ENCODE results near the gene TBX3. TPM values are rescaled to one million over a fixed set of nuclear protein-coding genes. Genes with fewer than 3 reads are reported as not detected.
"Not testable (repeated sequence)": the region's sequence is repeated elsewhere in the genome, so short reads cannot be mapped to it uniquely, and the experiment has no call there.

The TBX3 gene
- total and polyA plus RNA-seq, 5 donors = 7.6 to 19.0 (median 9.5) TPM

- intact Hi-C loops (cut with DNase I); H3K4me3 ChIP-seq (ENCODE audit: low read length); ATAC-seq; DNase-seq; H3K27ac ChIP-seq (ENCODE audit: low read length); H3K27me3 ChIP-seq (ENCODE audit: control insufficient read depth, insufficient read depth); H3K4me1 ChIP-seq (ENCODE audit: control insufficient read depth, insufficient read depth, low read length); H3K9me3 ChIP-seq (ENCODE audit: control insufficient read depth, low read length): not testable (repeated sequence)
- 86% methylated on average over 5 of the region's 5 CpGs for WGBS
Observed at GRCh38 chr12:114708598-114708997, 24.6 kb upstream of the TBX3 start.

- H3K27ac ChIP-seq (ENCODE audit: low read length) = no peak overlapping the region
- DNase-seq (peak in 1 of 3 donors; percentile 71), ATAC-seq (peak; percentile 25 to 86)
- no peaks in the 10 kb centered on the region for H3K4me1 ChIP-seq (ENCODE audit: control insufficient read depth, insufficient read depth, low read length)
- no peaks in the 10 kb centered on the region for H3K27me3 ChIP-seq (ENCODE audit: control insufficient read depth, insufficient read depth)
- no peak overlapping the region for H3K4me3 ChIP-seq (ENCODE audit: low read length)
- no peaks in the 10 kb centered on the region for H3K9me3 ChIP-seq (ENCODE audit: control insufficient read depth, low read length)
- intact Hi-C loops (cut with DNase I) = no loop called here
- 47% methylated on average over 3 of the region's 3 CpGs for WGBS
Observed at GRCh38 chr12:114704096-114704495, 20.1 kb upstream of the TBX3 start.

- no peaks in the 10 kb centered on the region for H3K27me3 ChIP-seq (ENCODE audit: control insufficient read depth, insufficient read depth)
- intact Hi-C loops (cut with DNase I) = no loop called here
- H3K9me3 ChIP-seq (ENCODE audit: control insufficient read depth, low read length) = no peaks in the 10 kb centered on the region
- ATAC-seq (no peak), DNase-seq (no peak)
- H3K4me1 ChIP-seq (ENCODE audit: control insufficient read depth, insufficient read depth, low read length) = no peaks in the 10 kb centered on the region
- WGBS = 17% methylated on average over 6 of the region's 6 CpGs
- H3K27ac ChIP-seq (ENCODE audit: low read length) = no peak overlapping the region
- H3K4me3 ChIP-seq (ENCODE audit: low read length) = no peak overlapping the region
Observed at GRCh38 chr12:114703060-114703493, 19.1 kb upstream of the TBX3 start.

- Histone ChIP-seq H3K4me3 (ENCODE audit: low read length) (no peak overlapping the region), H3K4me1 (ENCODE audit: control insufficient read depth, insufficient read depth, low read length) (no peaks in the 10 kb centered on the region), H3K27me3 (ENCODE audit: control insufficient read depth, insufficient read depth) (no peaks in the 10 kb centered on the region), H3K9me3 (ENCODE audit: control insufficient read depth, low read length) (no peaks in the 10 kb centered on the region), H3K27ac (ENCODE audit: low read length) (no peak overlapping the region)
- intact Hi-C loops (cut with DNase I) = no loop called here
- ATAC-seq (no peak), DNase-seq (no peak)
- 19% methylated on average over 10 of the region's 10 CpGs for WGBS
Observed at GRCh38 chr12:114702462-114702861, 18.5 kb upstream of the TBX3 start.

- Histone ChIP-seq H3K4me1 (ENCODE audit: control insufficient read depth, insufficient read depth, low read length) (no peaks in the 10 kb centered on the region), H3K27ac (ENCODE audit: low read length) (no peak overlapping the region), H3K4me3 (ENCODE audit: low read length) (no peak overlapping the region), H3K9me3 (ENCODE audit: control insufficient read depth, low read length) (no peaks in the 10 kb centered on the region), H3K27me3 (ENCODE audit: control insufficient read depth, insufficient read depth) (no peaks in the 10 kb centered on the region)
- ATAC-seq (no peak), DNase-seq (no peak)
- 63% methylated on average over 1 of the region's 1 CpG for WGBS
- intact Hi-C loops (cut with DNase I) = no loop called here
Observed at GRCh38 chr12:114701553-114701952, 17.6 kb upstream of the TBX3 start.

- DNase-seq (no peak), ATAC-seq (no peak)
- Histone ChIP-seq H3K9me3 (ENCODE audit: control insufficient read depth, low read length) (no peaks in the 10 kb centered on the region), H3K4me1 (ENCODE audit: control insufficient read depth, insufficient read depth, low read length) (no peaks in the 10 kb centered on the region), H3K27me3 (ENCODE audit: control insufficient read depth, insufficient read depth) (no peaks in the 10 kb centered on the region), H3K27ac (ENCODE audit: low read length) (no peak overlapping the region), H3K4me3 (ENCODE audit: low read length) (no peak overlapping the region)
- 51% methylated on average over 3 of the region's 3 CpGs for WGBS
- intact Hi-C loops (cut with DNase I) = no loop called here
Observed at GRCh38 chr12:114701104-114701414, 17.1 kb upstream of the TBX3 start.

- H3K27me3 ChIP-seq (ENCODE audit: control insufficient read depth, insufficient read depth) = peaks cover under 1% of the 10 kb centered on the region
- WGBS = 20% methylated on average over 33 of the region's 33 CpGs
- intact Hi-C loops (cut with DNase I) = no loop called here
Observed at GRCh38 chr12:114700392-114701103, 16.6 kb upstream of the TBX3 start.

GRCh38 chr12:114698566-114699163, 14.7 kb upstream of the TBX3 start:
- no peaks in the 10 kb centered on the region for H3K9me3 ChIP-seq (ENCODE audit: control insufficient read depth, low read length)
- H3K4me1 ChIP-seq (ENCODE audit: control insufficient read depth, insufficient read depth, low read length) = no peaks in the 10 kb centered on the region
- no peak overlapping the region for H3K27ac ChIP-seq (ENCODE audit: low read length)
- ATAC-seq = no peak
- intact Hi-C loops (cut with DNase I) = no loop called here
- H3K27me3 ChIP-seq (ENCODE audit: control insufficient read depth, insufficient read depth) = peaks cover 4% of the 10 kb centered on the region
- 23% methylated on average over 6 of the region's 6 CpGs for WGBS
- DNase-seq = no peak
- H3K4me3 ChIP-seq (ENCODE audit: low read length) = no peak overlapping the region

More at GRCh38 chr12:114700392-114701103, 16.6 kb upstream of the TBX3 start:
- Histone ChIP-seq H3K27ac (ENCODE audit: low read length) (no peak overlapping the region), H3K4me3 (ENCODE audit: low read length) (no peak overlapping the region), H3K9me3 (ENCODE audit: control insufficient read depth, low read length) (no peaks in the 10 kb centered on the region), H3K4me1 (ENCODE audit: control insufficient read depth, insufficient read depth, low read length) (no peaks in the 10 kb centered on the region)
- ATAC-seq (no peak), DNase-seq (no peak)

GRCh38 chr12:114697741-114698565, 14.0 kb upstream of the TBX3 start:
- intact Hi-C loops (cut with DNase I) = no loop called here
- ATAC-seq (no peak), DNase-seq (no peak)
- H3K4me1 ChIP-seq (ENCODE audit: control insufficient read depth, insufficient read depth, low read length) = peaks cover 1% of the 10 kb centered on the region
- 6% methylated on average over 55 of the region's 55 CpGs for WGBS
- H3K27me3 ChIP-seq (ENCODE audit: control insufficient read depth, insufficient read depth) = peaks cover 4% of the 10 kb centered on the region
- H3K27ac ChIP-seq (ENCODE audit: low read length) = no peak overlapping the region
- peak overlapping the region; percentile 45 for H3K4me3 ChIP-seq (ENCODE audit: low read length)
- no peaks in the 10 kb centered on the region for H3K9me3 ChIP-seq (ENCODE audit: control insufficient read depth, low read length)

- ATAC-seq = no peak
- Histone ChIP-seq H3K27ac (ENCODE audit: low read length) (no peak overlapping the region), H3K4me1 (ENCODE audit: control insufficient read depth, insufficient read depth, low read length) (peaks cover 2% of the 10 kb centered on the region), H3K27me3 (ENCODE audit: control insufficient read depth, insufficient read depth) (peaks cover 4% of the 10 kb centered on the region), H3K9me3 (ENCODE audit: control insufficient read depth, low read length) (no peaks in the 10 kb centered on the region), H3K4me3 (ENCODE audit: low read length) (no peak overlapping the region)
- no peak for DNase-seq
- WGBS = 17% methylated on average over 23 of the region's 23 CpGs
- intact Hi-C loops (cut with DNase I) = no loop called here
Observed at GRCh38 chr12:114697243-114697716, 13.3 kb upstream of the TBX3 start.

All from right cardiac atrium (tissue), 5 donors.